Measurements from ENCODE around the gene WDR72.

DNA sequence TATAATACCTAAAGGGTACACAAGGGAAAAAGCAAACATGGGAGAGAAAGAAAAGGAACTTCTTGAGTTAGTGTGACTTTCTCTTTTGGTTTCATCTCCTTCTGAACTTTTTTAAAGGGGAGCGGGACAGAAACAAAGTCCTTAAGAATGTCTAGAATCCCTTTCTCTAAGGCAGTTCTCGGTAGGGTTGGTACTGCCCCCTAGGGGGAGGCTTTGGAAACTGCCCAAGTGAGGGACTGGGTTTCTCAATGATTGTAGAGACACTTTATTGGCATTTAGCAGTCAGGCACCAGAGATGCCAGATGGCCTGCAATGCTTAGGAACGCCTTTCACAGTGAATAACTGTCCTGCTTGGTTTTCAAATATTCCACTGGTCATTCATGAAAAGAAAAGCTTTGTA, 172.7 kb downstream of the WDR72 start:
- TF ChIP-seq, protein P1, sequence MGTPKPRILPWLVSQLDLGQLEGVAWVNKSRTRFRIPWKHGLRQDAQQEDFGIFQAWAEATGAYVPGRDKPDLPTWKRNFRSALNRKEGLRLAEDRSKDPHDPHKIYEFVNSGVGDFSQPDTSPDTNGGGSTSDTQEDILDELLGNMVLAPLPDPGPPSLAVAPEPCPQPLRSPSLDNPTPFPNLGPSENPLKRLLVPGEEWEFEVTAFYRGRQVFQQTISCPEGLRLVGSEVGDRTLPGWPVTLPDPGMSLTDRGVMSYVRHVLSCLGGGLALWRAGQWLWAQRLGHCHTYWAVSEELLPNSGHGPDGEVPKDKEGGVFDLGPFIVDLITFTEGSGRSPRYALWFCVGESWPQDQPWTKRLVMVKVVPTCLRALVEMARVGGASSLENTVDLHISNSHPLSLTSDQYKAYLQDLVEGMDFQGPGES (IDR thresholded peaks at IDR 0.05; ENCODE audit: low read depth, low read length) = no peak
- TF ChIP-seq POLR2AphosphoS5 (IDR thresholded peaks at IDR 0.05; ENCODE audit: low read depth, low read length) (no peak), RAD21 (IDR thresholded peaks at IDR 0.05; ENCODE audit: low read length) (no peak), SMC3 (IDR thresholded peaks at IDR 0.05; ENCODE audit: low read depth, low read length) (no peak), RXRA (IDR thresholded peaks at IDR 0.05; ENCODE audit: borderline replicate concordance, low read depth) (no peak), MXI1 (IDR thresholded peaks at IDR 0.05; ENCODE audit: low read depth, low read length) (no peak), NFIC (IDR thresholded peaks at IDR 0.05; ENCODE audit: borderline replicate concordance) (no peak), FOXJ3 (CRISPR knock-in tag; IDR thresholded peaks at IDR 0.05) (no peak), EP300 (IDR thresholded peaks at IDR 0.05; ENCODE audit: borderline replicate concordance in 1 of 2, low read depth in 1 of 2, low read length in 1 of 2) (no peak), TAF1 (IDR thresholded peaks at IDR 0.05; ENCODE audit: borderline replicate concordance, low read depth, low read length) (no peak), JUND (IDR thresholded peaks at IDR 0.05) (no peak)
- TF ChIP-seq, protein P2, sequence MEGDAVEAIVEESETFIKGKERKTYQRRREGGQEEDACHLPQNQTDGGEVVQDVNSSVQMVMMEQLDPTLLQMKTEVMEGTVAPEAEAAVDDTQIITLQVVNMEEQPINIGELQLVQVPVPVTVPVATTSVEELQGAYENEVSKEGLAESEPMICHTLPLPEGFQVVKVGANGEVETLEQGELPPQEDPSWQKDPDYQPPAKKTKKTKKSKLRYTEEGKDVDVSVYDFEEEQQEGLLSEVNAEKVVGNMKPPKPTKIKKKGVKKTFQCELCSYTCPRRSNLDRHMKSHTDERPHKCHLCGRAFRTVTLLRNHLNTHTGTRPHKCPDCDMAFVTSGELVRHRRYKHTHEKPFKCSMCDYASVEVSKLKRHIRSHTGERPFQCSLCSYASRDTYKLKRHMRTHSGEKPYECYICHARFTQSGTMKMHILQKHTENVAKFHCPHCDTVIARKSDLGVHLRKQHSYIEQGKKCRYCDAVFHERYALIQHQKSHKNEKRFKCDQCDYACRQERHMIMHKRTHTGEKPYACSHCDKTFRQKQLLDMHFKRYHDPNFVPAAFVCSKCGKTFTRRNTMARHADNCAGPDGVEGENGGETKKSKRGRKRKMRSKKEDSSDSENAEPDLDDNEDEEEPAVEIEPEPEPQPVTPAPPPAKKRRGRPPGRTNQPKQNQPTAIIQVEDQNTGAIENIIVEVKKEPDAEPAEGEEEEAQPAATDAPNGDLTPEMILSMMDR (IDR thresholded peaks at IDR 0.05) = peak; percentile 57
- TF ChIP-seq, protein P3, sequence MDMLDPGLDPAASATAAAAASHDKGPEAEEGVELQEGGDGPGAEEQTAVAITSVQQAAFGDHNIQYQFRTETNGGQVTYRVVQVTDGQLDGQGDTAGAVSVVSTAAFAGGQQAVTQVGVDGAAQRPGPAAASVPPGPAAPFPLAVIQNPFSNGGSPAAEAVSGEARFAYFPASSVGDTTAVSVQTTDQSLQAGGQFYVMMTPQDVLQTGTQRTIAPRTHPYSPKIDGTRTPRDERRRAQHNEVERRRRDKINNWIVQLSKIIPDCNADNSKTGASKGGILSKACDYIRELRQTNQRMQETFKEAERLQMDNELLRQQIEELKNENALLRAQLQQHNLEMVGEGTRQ (IDR thresholded peaks at IDR 0.05; ENCODE audit: borderline replicate concordance, low read depth, low read length) = no peak
- TF ChIP-seq, protein P4, sequence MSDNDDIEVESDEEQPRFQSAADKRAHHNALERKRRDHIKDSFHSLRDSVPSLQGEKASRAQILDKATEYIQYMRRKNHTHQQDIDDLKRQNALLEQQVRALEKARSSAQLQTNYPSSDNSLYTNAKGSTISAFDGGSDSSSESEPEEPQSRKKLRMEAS (IDR thresholded peaks at IDR 0.05; ENCODE audit: low read depth) = no peak
